Muscle of arm (tissue), 12 donors: Measurements from ENCODE around the gene CIAO2A. TPM values are rescaled to one million over a fixed set of nuclear protein-coding genes. Genes with fewer than 3 reads are reported as not detected.
"Not testable (repeated sequence)": the region's sequence is repeated elsewhere in the genome, so short reads cannot be mapped to it uniquely, and the experiment has no call there.

ENCODE experiments used
- DNase-seq: peaks from one replicate; pipeline ENCODE4 v3.0.0-alpha.2; 2013
- polyA plus RNA-seq, 12 donors: library from polyadenylated mRNA; unstranded; fragments of 120-200 nt; gene quantifications; one replicate each; pipeline ENCODE4 v1.2.1, GENCODE V29; 2013; ENCODE audit not compliant: insufficient read length in 12 of 12

Gene CIAO2A
- polyA plus RNA-seq, 12 donors = 39.1 to 63.3 (median 55.2) TPM; not detected in 1

DNA sequence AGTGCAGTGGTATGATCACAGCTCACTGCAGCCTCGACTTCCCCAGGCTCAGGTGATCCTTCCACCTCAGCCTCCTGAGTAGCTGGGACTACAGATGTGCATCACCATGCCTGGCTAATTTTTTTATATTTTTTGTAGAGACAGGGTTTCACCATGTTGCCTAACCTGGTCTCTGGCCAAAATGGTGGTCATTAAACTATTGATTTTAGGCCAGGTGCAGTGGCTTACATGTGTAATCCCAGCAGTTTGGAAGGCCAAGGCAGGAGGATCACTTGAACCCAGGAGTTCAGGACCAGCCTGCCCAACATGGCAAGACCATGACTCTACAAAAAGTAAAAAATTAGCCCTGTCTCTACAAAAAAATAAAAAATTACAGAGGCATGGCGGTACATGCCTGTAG is 26.7 kb upstream of the CIAO2A start:
- not testable (repeated sequence) for DNase-seq

DNA sequence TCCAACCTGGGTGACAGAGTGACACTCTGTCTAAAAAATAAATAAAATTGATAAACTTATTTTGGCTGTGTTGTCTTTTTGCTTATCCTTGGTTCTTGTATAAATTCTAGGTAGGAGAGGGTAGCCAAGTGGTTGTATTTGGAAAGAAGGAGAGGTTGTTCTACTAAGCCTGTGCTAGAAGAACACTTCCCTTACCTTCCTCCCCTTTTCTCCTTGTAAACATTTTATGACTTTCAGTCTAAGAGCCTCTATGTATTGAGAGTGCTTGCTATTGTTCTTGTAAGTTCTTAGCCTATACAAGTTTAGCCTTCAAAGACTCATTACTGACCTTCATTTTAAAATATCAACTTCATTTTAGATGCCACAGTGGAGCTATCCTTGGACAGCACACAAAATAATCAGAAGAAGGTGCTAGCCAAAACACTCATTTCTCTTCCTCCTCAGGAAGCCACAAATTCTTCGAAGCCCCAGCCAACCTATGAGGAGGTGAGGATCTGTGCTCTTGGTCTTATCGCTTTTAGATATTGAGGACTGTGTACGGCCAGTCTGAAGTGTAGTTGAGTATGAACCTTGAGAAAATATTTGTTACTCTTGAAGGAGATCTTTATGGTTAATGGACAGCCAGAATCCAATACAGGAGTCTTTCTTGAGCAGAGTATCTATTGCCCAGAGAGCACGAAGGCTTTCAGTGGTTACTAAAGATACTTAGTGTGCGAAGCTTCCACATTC is 24.3 kb upstream of the CIAO2A start:
- no peak for DNase-seq

DNA sequence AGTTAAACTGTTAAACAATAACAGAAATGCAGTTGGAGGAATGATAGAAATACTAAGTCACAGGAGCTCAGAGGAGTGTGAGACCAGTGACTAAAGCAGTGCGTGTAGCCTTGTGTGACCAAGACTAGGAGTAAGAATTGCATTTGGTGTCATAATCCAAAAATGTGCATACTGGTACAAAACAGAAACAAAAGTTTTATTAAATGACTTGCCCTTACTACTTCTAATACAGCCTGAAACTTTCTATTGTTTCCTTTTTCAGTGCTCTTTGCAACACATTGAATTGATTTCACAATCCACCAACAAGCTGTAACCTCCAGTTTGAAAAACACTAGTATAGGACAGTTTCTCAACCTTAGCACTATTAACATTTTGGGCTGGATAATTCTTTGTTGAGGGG is 19.3 kb upstream of the CIAO2A start:
- DNase-seq = no peak

GRCh38 chr15:64112073-64112772 is 18.6 kb upstream of the CIAO2A start:
- DNase-seq = no peak

- no peak for DNase-seq
Measured at GRCh38 chr15:64111679-64112050, 18.0 kb upstream of the CIAO2A start.

GRCh38 chr15:64110950-64111678 is 17.5 kb upstream of the CIAO2A start:
- no peak for DNase-seq

DNA sequence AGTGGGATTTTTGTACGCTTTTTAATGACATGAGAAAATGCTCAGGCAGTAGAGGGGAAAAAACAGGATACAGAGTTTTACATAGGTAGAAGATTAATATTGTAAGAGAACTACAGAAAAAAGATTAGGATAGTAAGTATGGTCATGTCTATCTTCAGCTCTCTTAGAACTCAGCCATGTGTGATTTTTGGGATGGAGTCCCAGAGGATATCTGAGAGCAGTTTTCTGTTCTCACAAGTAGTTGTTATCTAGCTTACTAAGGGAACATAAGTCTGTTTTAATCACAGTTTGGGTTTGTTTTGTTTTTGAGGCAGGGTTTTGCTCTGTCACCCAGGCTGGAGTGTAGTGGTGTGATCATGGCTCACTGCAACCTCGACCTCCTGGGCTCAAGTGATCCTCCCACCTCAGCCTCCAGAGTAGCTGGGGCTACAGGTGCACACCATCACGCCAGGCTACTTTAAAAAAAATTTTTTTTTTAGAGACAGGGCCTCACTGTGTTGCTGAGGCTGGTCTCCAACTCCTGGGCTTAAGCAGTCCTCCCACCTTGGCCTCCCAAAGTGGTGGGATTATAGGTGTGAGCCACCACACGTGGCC is 16.6 kb upstream of the CIAO2A start:
- DNase-seq = not testable (repeated sequence)

DNA sequence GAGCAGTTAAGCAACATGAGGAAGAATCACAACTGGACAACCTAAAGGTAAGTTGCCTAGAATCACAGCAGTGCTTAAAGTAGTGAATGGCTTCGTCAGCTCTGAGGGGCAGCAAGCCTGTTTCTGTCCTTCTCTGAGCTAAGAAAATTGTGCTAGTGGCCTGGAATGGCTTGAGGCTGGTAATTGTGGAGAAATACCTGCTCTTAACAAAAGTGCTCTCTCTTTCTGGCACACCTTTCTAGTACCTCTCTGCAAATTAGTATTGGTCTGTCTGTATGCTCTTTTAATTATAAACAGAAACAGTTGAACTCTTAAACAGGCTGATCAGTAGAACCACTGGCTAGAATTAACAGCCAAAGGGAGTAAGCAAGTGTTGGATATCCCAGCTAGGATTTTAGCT is 13.7 kb upstream of the CIAO2A start:
- DNase-seq = no peak

DNA sequence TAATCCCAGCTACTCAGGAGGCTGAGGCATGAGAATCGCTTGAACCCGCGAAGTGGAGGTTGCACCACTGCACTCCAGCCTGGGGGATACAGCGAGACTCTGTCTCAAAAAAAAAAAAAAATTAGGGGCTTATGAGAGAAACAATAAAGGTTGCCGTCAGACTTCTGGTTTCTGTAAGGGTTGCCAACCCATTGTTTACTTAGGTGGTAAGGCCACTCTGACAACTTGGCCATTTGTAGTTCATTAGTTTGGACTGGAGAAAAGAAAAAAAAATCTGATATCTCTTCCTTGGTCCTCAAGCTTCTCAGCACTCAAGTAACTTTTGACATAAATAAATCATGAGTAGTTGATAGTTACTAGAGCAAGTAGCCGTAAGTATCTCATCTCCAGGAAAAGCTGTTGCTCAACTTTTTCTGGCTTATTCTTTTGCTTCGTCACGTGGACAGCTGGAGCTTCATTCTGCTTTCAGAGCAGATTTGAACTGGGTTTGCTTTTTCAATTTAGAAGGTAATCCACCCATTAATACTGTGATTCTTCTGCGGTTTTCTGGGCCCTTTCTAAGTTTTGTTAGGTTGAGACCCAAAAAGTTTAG is 11.6 kb upstream of the CIAO2A start:
- DNase-seq = no peak

DNA sequence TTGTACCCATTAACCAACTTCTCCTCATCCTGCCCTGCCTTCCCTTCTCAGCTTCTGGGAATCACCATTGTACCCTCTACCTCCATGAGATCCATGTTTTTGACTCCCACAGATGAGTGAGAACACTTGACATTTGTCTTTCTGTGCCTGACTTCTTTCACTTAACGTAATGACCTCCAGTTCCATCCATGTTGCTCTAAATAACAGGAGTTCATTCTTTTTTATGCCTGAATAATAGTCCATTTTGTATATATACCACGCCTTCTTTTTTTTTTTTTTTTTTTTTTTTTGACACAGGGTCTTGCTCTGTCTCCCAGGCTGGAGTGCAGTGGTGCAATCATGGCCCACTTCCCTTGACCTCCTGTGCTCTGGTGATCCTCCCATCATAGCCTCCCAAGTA is 8.9 kb upstream of the CIAO2A start:
- DNase-seq = no peak

DNA sequence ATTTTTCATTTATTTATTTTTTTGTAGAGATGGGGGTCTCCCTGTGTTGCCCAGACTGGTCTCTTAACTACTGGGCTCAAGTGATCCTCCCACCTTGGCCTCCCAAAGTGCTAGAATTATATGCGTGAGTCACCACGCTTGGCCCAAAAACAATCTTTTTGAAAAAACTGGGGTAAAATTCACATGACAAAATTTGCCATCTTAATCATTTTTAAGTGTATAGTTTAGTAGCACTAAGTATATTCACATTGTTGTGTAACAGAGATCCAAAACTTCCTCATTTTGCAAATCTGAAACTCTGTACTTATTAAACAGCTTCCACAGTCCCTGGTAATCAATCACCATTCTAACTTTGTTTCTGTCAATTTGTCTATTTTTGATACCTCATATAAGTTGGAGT is 7.3 kb upstream of the CIAO2A start:
- no peak for DNase-seq

DNA sequence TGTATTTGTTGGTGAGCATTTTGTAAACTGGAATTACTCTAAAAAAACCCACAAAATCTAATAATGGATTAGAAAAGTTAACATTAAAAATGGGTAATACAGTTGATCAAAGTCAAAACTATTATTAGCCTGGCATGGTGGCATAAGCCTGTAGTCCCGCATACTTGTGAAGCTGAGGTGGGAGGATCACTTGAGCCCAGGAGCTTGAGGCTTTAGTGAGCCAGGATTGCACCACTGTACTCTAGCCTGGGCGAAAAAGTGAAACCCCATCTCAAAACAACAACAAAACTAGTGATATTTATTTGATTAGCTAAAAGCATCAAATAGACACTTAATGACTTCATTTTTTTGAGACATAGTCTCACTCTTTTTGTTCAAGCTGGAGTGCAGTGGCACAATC is 5.7 kb upstream of the CIAO2A start:
- DNase-seq = no peak

- no peak for DNase-seq
Measured at GRCh38 chr15:64096668-64097384, 3.2 kb upstream of the CIAO2A start.

DNA sequence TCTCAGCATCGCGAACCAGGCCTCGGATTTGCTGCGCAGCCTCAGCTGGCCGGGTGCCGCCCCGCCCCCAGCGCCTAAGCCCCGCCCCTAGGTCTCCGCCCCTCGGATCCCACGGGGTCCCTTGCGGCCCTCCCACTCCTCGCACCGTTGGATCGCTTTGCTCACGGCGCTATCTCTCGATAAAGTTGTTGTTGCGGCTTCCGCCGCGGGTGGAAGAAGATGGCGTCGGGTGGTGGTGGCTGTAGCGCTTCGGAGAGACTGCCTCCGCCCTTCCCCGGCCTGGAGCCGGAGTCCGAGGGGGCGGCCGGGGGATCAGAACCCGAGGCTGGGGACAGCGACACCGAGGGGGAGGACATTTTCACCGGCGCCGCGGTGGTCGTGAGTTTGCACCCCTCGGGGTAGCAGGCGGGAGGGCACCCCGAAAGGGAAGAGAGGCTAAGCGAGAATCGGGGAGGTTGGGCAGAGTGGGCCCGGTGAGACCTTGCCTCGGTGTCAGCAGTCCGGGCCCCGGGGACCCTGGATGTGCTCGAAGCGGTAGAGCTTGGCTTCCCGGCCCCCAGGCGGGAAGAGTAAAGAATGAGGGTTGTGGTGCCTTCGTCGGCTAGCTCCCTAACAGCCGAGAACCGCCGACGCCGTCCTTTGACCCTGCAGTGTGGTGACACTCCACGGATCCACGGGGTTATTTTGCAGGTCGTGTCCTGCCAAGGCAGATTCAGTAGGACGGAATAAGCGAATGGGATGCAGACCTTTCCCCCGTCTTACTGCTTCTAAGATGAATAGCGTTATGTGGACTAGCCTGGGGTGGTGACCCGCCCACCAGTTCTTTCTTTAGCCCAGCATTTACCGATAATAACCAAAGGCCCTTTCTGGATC is 2.4 kb upstream of the CIAO2A start, which contains the start of gene SNX1:
Gene SNX1 (plus strand): TSS at position 188 of the 873 bp plus-strand sequence. CDS start 32 bp downstream, at position 220.
- DNase-seq = peak; percentile 95

DNA sequence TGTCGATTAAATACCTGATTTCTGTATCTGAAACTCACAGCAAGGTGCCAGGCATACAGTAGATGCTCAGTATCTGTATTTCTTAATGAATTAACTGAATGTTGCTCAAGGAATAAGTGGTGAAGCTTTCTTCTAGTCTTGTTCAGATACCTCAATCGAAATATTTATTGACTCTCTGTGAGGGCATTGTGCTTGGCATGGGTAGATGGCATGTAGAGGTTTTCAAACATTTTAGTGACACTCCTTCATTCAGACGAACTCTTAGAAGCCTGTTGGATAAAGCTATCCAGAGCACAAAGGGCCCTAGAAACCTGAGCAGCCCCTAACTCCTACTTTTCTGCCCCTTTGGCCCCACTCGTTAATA is 1.8 kb upstream of the CIAO2A start:
- no peak for DNase-seq

DNA sequence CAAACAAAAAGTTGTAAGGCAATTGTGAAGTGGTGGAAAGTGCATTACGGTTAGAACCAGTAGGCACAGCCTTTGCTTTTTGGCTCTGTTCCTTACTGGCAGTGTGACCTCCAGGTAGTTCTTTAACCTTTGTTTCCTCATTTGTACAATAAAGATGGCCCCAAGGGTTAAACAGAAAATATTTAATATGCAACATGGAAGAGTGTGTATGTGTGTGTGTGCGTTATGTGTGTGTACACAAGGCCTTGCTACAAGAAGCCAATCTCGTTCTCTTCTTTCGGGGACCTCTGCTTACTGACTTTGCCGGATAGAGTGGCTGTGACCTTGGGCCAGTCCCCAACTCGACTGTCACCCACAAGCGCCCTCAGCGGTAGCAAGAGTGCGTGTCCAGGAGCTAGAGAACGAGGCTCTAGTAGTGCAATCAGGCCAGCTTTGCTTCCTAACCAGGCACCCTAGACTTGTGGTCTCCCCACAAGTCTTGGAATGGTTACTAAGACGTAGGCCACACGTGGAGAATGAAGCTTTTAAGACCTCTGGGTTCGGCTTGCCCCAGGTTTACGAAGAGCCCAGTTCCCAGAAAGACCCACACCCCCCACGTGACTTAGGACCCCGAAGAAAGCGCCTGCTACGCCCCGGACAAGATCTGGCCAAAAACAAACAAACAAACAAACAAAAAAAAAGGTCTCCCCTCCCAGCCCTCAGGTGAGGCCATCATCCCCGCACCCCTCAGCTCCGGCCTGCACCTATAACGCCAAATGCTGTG is 593 bp downstream of the CIAO2A start:
- DNase-seq = peak; percentile 48

- no peak for DNase-seq
Measured at GRCh38 chr15:64092075-64092820, 1.4 kb downstream of the CIAO2A start.

DNA sequence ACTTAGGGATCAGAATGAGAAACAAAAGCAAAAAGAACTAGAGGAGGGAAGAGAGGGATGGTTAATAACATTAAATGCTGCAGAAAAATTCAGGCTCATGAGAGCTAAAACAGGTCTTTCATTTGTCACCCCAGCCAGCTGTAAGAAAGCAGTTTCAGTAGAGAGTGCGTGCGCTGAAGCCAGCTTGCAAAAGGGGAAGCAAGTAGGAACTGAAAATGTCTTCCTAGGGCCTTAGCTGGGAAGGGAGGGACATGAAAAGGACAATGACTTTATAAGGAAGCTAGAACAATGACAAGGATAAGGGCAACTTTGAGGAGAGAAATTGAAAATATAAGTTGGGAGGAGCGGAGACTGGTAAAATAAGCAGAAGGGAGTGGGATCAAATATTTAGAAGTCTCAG is 3.1 kb downstream of the CIAO2A start:
- DNase-seq = no peak
